HG03064 (cell line): ENCODE results near the gene OSBPL5.

ENCODE experiments used
- ATAC-seq: cut with Tn5 transposase; IDR thresholded peaks from one replicate; pipeline ENCODE4 v1.9.1; 2021; ENCODE audit warnings: low read depth; ENCODE audit not compliant: unreplicated experiment

The OSBPL5 gene

GRCh38 chr11:3105791-3106735, 59.0 kb downstream of the OSBPL5 start:
- no peak for ATAC-seq

- no peak for ATAC-seq
Measured at GRCh38 chr11:3104961-3105790, 59.9 kb downstream of the OSBPL5 start.

DNA sequence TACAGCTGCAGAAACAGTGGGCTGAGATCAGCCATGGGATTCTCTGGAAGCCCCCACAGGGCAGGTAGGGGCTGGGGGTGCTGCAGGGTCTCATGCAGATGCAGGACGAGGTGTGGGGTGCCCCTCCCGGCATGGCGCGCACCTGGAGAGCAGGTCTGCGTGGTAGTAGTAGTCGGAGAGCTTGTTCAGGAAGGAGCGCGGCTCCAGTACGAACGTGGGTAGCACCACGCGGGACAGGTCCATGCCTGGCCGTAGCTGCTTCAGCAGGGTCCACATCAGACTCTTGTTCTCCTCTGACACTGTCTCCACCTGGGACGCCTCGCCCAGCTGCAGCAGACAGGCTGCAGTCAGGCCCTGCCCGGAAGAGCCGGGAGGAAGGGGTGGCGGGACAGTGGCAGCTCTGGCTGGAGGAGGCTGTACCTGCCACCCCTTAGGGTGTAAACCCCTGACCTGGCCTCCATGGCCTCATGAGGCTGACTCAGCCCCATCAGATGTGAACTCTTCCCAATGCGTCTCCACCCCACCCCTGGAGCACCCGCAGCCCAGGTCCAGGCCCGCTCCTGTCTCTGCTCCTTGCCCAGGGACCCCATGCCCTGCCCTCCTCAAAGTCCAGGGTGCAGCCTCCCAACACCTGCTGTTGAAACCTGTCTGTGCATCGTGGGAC, 60.9 kb downstream of the OSBPL5 start:
- no peak for ATAC-seq

- ATAC-seq: no peak
Measured at GRCh38 chr11:3103076-3103475, 62.0 kb downstream of the OSBPL5 start.

DNA sequence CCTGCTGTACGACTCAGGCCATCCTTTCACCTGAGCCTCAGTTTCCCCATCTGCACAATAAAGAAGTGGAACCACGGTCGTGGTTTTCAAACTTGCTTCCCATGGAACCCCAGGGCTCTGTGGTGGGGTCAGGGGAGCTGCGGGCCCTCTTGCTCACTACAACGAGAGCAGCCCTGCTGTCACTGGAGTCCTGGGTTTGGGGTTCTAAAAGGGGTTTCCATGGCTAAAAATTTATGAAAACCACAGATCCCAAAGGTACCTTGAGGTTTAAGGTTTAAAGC, 62.5 kb downstream of the OSBPL5 start:
- no peak for ATAC-seq

DNA sequence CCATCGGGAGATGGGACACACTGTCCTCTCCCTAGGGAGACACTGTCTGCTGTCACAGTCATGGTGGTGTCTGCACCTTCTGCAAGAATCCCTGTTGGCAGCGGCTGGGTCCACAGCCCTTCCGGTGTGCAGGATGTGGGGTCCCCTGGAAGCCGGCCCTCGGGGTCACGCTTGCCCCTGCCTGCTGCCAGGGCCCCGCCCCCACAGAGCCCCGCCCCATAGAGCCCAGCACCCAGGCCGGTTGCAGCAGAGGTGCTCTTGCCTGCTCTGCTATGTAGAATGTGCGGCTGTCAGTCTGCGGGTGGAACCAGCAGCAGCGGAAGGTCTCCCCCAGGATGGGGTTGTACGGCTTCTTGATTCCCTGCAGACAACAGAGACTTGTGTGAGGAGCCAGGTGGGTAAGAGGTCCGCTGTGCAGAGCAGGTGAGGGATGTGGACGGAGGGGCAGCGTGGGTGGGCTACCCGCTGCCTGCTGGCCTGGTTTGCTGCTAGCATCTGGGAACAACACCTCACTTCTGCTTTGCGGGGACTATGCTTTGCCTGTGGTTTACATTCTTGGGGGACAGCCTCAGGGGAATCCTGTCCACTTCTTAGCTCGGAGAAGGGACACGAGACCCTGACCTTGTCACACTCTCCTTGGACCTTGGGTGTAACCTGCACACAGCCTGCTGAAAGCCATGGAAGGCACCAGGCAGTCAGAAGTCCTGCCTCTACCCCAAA, 63.0 kb downstream of the OSBPL5 start:
- ATAC-seq: no peak

- no peak for ATAC-seq
Measured at GRCh38 chr11:3099178-3099577, 65.9 kb downstream of the OSBPL5 start.

GRCh38 chr11:3096909-3097530, 68.1 kb downstream of the OSBPL5 start:
- no peak for ATAC-seq

- ATAC-seq: no peak
Measured at GRCh38 chr11:3095712-3096361, 69.3 kb downstream of the OSBPL5 start.

- ATAC-seq: no peak
Measured at GRCh38 chr11:3094223-3094824, 70.8 kb downstream of the OSBPL5 start.

DNA sequence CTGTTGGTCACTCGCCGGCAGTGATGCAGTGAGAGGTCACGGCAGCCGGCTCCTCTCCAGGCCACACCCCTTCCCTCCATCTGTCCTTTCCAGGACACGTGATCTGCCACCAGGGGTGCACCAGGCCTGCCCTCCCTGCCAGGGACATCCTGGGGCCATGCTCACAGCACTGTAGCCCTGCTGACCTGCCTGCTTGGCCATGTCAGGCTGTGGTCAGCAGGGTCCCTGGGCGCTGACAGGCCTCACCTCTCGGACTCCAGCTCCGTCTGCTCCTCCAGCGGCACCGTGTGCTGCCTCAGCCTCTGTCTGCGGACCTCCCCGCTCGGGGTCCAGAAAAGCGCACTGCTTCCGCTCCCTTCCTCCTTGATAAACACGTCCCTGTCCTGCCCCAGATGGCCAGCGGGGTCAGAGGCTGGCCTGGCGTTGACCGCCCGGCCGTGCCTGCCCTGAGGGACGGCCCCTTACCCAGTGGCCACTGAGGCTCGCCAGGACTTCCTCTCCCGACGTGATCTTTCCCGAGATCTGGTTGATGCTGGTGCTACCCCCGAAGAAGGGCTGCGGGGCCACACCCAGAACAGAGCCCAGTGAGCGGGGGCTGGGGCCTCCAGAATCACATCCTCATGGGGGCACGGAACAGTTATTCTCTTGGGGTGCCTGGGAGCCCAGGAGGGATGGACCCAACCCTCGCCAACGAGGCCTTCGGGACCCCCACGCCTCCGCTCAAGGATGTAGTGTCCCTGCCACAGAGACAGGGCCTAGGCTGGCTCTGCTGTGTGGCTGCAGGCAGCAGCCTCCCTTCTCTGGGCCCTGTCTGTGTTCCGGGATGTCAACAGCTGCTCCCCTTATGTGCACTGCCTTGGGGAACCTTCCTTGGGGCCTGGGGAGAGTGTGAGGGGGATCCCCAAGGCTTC, 71.6 kb downstream of the OSBPL5 start:
- no peak for ATAC-seq

DNA sequence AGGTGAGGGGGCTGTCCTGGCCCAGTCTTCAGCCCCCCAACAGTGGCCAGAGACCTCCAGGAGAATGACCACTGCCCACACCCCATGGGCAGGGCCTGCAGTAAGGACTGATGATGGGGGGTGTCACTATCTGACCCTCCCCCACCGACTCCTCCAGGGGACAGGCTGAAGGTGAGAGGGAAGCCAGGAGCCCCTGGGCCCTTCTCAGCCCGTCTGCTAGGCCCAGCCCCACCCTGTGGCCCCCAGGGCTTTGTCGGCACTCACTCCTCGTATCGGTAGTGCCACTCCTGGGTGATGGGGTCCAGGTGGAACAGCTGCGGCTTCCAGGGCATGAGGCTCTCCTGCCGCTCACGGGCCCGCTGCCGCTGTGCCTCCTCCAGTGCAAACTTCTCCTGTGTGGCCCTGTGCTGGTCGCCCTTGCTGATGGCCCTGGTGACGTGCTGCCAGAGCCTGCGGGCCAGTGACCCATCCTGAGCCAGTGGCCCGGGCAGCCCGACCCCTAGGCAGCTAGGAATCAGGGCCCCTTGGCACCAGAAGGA, 72.4 kb downstream of the OSBPL5 start:
- no peak for ATAC-seq

DNA sequence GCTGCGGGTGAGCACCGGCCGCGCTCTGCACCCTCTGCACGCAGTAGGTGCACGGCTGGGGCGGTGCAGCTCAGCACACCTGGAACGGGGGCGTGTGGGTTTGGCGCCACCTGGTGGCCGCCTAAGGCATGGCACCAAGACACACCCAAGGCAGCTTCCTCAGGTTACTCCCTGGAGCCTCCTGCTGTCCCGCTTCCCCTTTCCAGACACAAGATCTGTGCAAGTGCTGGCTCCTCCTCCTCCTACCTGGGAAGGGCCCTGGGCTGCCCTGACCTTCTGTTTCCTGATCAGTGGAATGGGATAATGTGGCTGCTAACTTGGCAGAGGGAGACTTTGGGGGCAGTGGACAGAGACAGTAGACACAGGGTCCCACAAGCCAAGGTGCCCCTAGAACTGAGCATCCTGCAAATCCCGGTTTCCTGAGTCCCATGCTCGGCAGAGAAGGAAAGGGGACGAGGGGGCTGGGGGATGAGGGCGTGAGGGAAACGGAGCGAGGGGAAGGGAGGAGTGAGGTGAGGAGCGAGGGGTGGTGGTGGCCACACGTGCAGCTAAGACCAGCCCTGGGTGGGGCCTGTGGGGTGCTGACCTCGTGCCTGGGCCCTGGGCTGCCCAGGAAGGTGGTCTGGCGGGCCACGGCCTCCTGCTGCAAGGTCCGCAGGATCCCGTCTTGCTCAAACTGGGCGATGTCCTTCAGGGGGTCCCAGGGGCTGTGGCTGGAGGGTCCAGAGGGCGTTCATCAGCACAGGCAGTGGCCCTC, 73.1 kb downstream of the OSBPL5 start:
- peak; percentile 77 for ATAC-seq

DNA sequence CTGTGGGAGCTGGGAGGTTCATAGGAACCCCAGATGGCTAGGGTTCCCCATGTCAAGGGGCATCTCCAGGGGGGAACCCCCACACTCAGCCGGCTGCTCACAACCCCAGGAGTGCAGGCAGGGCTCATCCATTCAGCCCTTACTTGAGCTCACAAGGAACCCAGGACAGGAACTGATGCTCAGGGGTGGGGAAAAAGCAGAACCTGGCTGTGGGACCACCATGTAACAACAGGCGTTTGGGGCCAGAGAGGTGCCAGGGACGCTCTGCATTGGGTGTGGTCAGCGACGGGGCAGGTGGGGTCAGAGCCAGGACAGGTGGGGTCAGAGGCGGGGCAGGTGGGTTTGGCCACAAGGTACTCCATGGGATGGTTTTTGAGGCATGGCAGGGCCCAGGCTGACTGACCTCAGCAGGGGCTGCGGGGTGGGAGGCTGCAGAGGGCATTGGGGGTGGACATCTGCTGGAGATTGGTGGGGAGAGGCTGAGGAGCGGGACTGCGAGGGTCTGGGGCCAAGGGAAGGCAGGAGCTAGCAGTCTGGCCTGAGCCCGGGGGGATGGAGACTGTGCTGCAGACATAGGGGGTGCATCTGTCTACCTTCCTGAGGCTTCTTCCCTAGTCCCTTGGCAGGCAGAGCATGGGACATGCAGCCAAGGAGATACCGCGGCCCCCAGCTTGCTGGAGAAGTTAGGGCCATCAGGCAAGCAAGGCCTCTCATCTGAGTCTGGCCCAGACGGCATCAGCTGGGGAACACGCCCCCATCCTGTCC, 73.8 kb downstream of the OSBPL5 start:
- ATAC-seq: no peak

DNA sequence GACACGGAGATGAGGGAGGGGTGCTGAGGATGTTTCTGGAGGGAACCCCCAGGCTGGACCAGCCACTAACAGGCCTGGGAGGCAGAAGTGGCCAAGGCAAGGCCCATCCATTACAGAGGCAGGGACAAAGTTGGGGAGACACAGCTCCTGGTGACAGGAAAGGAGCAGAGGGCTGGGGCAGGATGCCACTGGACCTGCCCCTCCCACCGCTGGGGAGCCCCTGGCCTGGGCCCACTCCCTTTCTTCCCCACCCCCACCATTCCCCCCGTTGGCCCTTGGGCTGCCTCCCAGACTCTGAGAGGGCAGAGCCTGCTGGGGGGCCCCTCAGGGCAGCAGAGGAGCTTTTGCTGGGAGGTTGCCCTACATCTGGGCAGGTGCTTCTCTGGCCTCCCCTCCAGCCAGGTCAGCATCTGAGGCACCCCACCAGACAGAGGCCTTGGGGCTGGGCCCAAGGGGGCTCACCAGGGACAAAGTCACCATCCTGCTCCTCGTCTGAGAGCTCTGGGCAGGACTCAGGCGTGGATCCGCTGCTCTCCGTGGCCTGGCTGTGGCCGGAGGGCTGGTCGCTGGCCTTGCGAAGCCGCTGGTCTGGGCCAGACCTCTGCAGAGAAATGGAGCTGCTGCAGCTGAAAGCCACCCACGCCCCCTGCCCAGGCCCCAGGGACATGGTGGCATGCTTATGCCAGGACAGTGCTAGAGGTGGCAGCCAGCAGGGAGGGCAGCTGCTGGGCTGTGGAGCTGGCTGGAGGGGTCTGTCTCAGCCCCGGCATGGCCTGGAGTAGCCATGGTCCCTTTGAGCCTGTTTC, 74.8 kb downstream of the OSBPL5 start:
- no peak for ATAC-seq
